A549 (cell line): Measurements from ENCODE around the gene CASP10. TPM values are rescaled to one million over a fixed set of nuclear protein-coding genes. Genes with fewer than 3 reads are reported as not detected.

Experiments
- ATAC-seq, 2 experiments: fragments of 200-7000 bp in 1 of 2; fragments of >200 bp in 1 of 2; cut with Nextera tagmentation in 1 of 2; cut with Tn5 transposase in 1 of 2; 3 replicates each; pipeline versions ENCODE4 v1.8.0 to v1.9.1; 2018 to 2020; ENCODE audit warnings: mild to moderate bottlenecking in 1 of 2, moderate library complexity in 1 of 2
- CTCF ChIA-PET: fragments of 300-600 bp; sonication (Branson Sonifier 250); formaldehyde crosslinking; extraction: SDS; loops from one replicate; lab custom pipeline; 2021; ENCODE audit warnings: antibody characterized with exemption, inconsistent platforms; lab: Yijun Ruan, JAX
- POLR2A ChIA-PET: fragments of 350-600 bp; formaldehyde crosslinking; extraction: SDS; loops from one replicate; lab custom pipeline; 2021; ENCODE audit warnings: antibody characterized with exemption, inconsistent platforms; lab: Yijun Ruan, JAX
- DNase-seq, 2 experiments: peaks; one replicate each; pipeline versions ENCODE4 v3.0.0 to v3.0.0-alpha.2; 2011 to 2016; ENCODE audit warnings: low read depth in 1 of 2, low spot score in 1 of 2
- FAIRE-seq: peaks from 2 replicates; lab custom pipeline; 2011; peaks lifted over from hg19 to GRCh38; lab: Jason Lieb, UNC
- H3K27ac ChIP-seq, 2 experiments: fragments of >200 bp; sonication (Bioruptor Twin); formaldehyde crosslinking; 3 replicates each; pipeline ENCODE4 v1.5.1; 2016 to 2017
- H3K4me1 ChIP-seq: fragments of >200 bp; sonication (Bioruptor Twin); formaldehyde crosslinking; 3 replicates; pipeline ENCODE4 v1.6.1; 2016
- H3K4me2 ChIP-seq: fragments of >200 bp; sonication (Bioruptor Twin); formaldehyde crosslinking; 3 replicates; pipeline ENCODE4 v1.6.1; 2016
- H3K4me3 ChIP-seq: fragments of >200 bp; sonication (Bioruptor Twin); formaldehyde crosslinking; 3 replicates; pipeline ENCODE4 v1.5.1; 2016
- H3K9me3 ChIP-seq: fragments of >200 bp; sonication (Bioruptor Twin); formaldehyde crosslinking; 3 replicates; pipeline ENCODE4 v1.6.1; 2016
- CHD4 ChIP-seq: fragments of 200-600 bp; sonication (generic); IDR thresholded peaks from 2 replicates; pipeline ENCODE4 v1.6.1; 2016; ENCODE audit warnings: antibody characterized with exemption, mild to moderate bottlenecking, borderline replicate concordance
- EHF ChIP-seq: fragments of 250-450 bp; sonication (Bioruptor Pico); IDR thresholded peaks from 2 replicates; pipeline ENCODE4 v1.5.0; 2020; ENCODE audit warnings: mild to moderate bottlenecking
- EHMT2 ChIP-seq: fragments of 200-600 bp; sonication (generic); IDR thresholded peaks from 2 replicates; pipeline ENCODE4 v1.6.1; 2016; ENCODE audit warnings: antibody characterized with exemption, low read depth, mild to moderate bottlenecking, moderate library complexity
- FOSB ChIP-seq: fragments of 250-450 bp; sonication (Bioruptor Pico); IDR thresholded peaks from 2 replicates; pipeline ENCODE4 v1.5.0; 2020; ENCODE audit warnings: mild to moderate bottlenecking, moderate library complexity
- FOXS1 ChIP-seq: fragments of 250-450 bp; sonication (Bioruptor Pico); IDR thresholded peaks from 2 replicates; pipeline ENCODE4 v1.5.0; 2020; ENCODE audit warnings: mild to moderate bottlenecking, moderate library complexity
- HDAC2 ChIP-seq: fragments of 200-600 bp; sonication (generic); IDR thresholded peaks from 2 replicates; pipeline ENCODE4 v1.6.1; 2016
- HEYL ChIP-seq: fragments of 250-450 bp; sonication (Bioruptor Pico); IDR thresholded peaks from 2 replicates; pipeline ENCODE4 v1.8.0; 2021; ENCODE audit warnings: mild to moderate bottlenecking, moderate library complexity
- HOXB5 ChIP-seq: fragments of 250-450 bp; sonication (Bioruptor Pico); IDR thresholded peaks from 2 replicates; pipeline ENCODE4 v1.5.0; 2020; ENCODE audit warnings: mild to moderate bottlenecking, moderate library complexity
- JUN ChIP-seq, 2 experiments: fragments of >200 bp; sonication (Bioruptor Twin); formaldehyde crosslinking; IDR thresholded peaks; 2 replicates in 1 of 2; 3 replicates in 1 of 2; pipeline ENCODE4 v1.6.1; 2016 to 2017
- MAZ ChIP-seq: fragments of 150-350 bp; IDR thresholded peaks from 2 replicates; pipeline ENCODE4 v1.6.1; 2014; ENCODE audit warnings: antibody characterized with exemption, low read depth, low read length, borderline replicate concordance
- NFE2L2 ChIP-seq: fragments of 150-350 bp; conservative IDR thresholded peaks from 2 replicates; pipeline ENCODE4 v1.6.1; 2014; ENCODE audit warnings: low read length
- NPAS2 ChIP-seq: fragments of 250-450 bp; sonication (Bioruptor Pico); IDR thresholded peaks from 2 replicates; pipeline ENCODE4 v1.8.0; 2022; ENCODE audit warnings: mild to moderate bottlenecking, moderate library complexity, borderline replicate concordance
- PHF8 ChIP-seq: fragments of 200-600 bp; sonication (generic); IDR thresholded peaks from 2 replicates; pipeline ENCODE4 v1.6.1; 2016; ENCODE audit warnings: low read depth, mild to moderate bottlenecking, antibody characterized with exemption, moderate library complexity, borderline replicate concordance
- POLR2A ChIP-seq: IDR thresholded peaks from 2 replicates; pipeline ENCODE4 v1.6.1; 2012; ENCODE audit warnings: mild to moderate bottlenecking, low read length
- RAD21 ChIP-seq, 2 experiments: fragments of >200 bp in 1 of 2; sonication (Bioruptor Twin) in 1 of 2; formaldehyde crosslinking in 1 of 2; IDR thresholded peaks in 1 of 2; conservative IDR thresholded peaks in 1 of 2; 2 replicates in 1 of 2; 3 replicates in 1 of 2; pipeline ENCODE4 v1.6.1; 2012 to 2018; ENCODE audit warnings: inconsistent platforms in 1 of 2
- RCOR1 ChIP-seq: fragments of 150-350 bp; IDR thresholded peaks from 2 replicates; pipeline ENCODE4 v1.6.1; 2014; ENCODE audit warnings: antibody characterized with exemption, low read length, low read depth
- RNF2 ChIP-seq: fragments of 200-600 bp; sonication (generic); IDR thresholded peaks from 2 replicates; pipeline ENCODE4 v1.6.1; 2016; ENCODE audit warnings: low read depth, mild to moderate bottlenecking, antibody characterized with exemption, moderate library complexity, borderline replicate concordance
- SMC3 ChIP-seq: fragments of >200 bp; sonication (Bioruptor Twin); formaldehyde crosslinking; IDR thresholded peaks from 3 replicates; pipeline ENCODE4 v1.6.1; 2018; ENCODE audit warnings: inconsistent platforms
- WGBS: methylation state at CpG from one replicate; pipeline ENCODE4 v1.1.6; 2017; ENCODE audit errors: missing lambda C conversion rate; 5-methylcytosine and 5-hydroxymethylcytosine counted together
- polyA plus RNA-seq, 4 experiments: library from polyadenylated mRNA; depleted of rRNA in 3 of 4; stranded (reverse); fragments of >200 nt; fragmentation: RNase III in 1 of 4; extraction: RNeasy Plus Mini Kit Qiagen cat#74134 plus additional on column Dnase treatment in 1 of 4; gene quantifications; 2 replicates in 3 of 4; 3 replicates in 1 of 4; pipeline ENCODE4 v1.2.3, GENCODE V29; 2011 to 2017
- TF ChIP-seq, protein P1 (sequence below): fragments of 250-450 bp; sonication (Bioruptor Pico); IDR thresholded peaks from 2 replicates; pipeline ENCODE4 v1.5.0; 2020; ENCODE audit warnings: low read depth, mild to moderate bottlenecking, moderate library complexity
- TF ChIP-seq, protein P2 (sequence below): fragments of >200 bp; sonication (Bioruptor Twin); formaldehyde crosslinking; IDR thresholded peaks from 3 replicates; pipeline ENCODE4 v1.5.1; 2016
- TF ChIP-seq, protein P3 (sequence below): IDR thresholded peaks from 2 replicates; pipeline ENCODE4 v1.6.1; 2012
- TF ChIP-seq, protein P4 (sequence below): fragments of 200-600 bp; sonication (generic); IDR thresholded peaks from 2 replicates; pipeline ENCODE4 v1.6.1; 2016; ENCODE audit warnings: antibody characterized with exemption, mild to moderate bottlenecking, moderate library complexity
- TF ChIP-seq, protein P5 (sequence below): IDR thresholded peaks from 2 replicates; pipeline ENCODE4 v1.6.1; 2012; ENCODE audit warnings: low read depth, borderline replicate concordance

The CASP10 gene
- polyA plus RNA-seq, 2 of the 4 experiments (the other 2 are of a cell fraction) = 3.0 to 6.5 TPM

DNA sequence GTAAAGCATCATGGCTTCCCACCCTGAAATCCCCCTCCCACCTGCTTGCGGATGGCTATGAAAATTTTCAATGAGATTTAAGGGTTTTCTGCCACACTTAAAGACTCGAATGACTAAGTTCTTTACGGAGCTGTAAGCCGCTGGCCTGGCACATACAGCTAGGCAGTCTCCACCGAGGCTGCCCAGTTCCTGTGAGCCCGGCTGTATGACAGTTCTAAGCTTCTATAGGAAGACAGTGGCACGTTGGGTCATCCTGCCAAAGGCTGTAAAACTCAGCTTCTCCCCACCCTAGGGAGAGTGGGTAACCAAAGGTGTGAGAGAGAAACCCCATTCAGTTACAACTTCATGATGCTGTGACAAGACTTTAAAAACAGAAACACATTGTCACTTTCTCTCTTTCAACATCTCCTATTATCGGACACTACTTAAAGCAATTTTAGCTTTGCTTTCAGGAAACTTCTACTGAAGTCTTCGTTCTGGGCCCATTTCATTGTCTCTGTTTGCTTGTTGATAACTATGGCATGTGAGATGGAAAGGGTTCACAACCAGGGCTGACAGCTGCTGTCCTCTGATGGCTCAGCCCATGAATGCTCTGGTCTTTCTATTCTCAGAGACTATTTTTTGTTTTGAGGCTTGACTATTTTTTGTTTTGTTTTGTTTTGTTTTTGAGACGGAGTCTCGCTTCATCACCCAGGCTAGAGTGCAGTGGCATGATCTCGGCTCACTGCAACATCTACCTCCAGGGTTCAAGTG lies 84.5 kb downstream of the CASP10 start:
- Histone ChIP-seq H3K4me1 (no peaks in the 10 kb centered on the region), H3K4me2 (no peak overlapping the region), H3K4me3 (no peak overlapping the region), H3K9me3 (no peaks in the 10 kb centered on the region), H3K27ac (no peak overlapping the region)
- ChIA-PET CTCF (no interaction called here), POLR2A (no interaction called here)
- no peak for TF ChIP-seq HEYL (CRISPR knock-in tag)
- TF ChIP-seq PHF8 = no peak
- TF ChIP-seq, protein P1, sequence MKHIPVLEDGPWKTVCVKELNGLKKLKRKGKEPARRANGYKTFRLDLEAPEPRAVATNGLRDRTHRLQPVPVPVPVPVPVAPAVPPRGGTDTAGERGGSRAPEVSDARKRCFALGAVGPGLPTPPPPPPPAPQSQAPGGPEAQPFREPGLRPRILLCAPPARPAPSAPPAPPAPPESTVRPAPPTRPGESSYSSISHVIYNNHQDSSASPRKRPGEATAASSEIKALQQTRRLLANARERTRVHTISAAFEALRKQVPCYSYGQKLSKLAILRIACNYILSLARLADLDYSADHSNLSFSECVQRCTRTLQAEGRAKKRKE (CRISPR knock-in tag) = no peak
- TF ChIP-seq EHMT2 = no peak
- no peak for TF ChIP-seq RAD21 (conservative IDR thresholded peaks at IDR 0.05 in 1 of 2, IDR thresholded peaks at IDR 0.05 in 1 of 2)
- no peak for TF ChIP-seq NFE2L2
- DNase-seq = no peak
- no peak for FAIRE-seq
- 91% methylated on average over 12 of the region's 12 CpGs for WGBS
- no peak for ATAC-seq

DNA sequence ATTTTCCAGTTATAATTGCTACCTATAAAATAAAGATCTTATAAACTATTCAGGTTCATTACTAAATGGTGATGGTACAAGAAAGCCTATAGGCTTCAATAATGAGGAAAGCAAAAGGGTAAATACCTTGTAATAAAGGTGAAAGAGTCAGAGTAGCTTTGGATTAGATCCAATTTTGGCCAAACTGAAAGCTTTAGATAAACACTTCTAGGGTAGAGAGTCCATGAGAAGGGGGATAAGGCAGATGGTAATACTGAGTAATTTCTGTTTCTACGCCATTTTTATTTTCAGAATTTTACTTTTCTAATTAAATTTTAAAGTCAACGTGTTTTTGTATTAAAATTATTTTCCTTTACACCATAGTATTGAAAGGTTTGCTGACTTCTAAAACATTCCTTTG lies 86.8 kb downstream of the CASP10 start:
- no peaks in the 10 kb centered on the region for H3K9me3 ChIP-seq
- H3K4me3 ChIP-seq = no peak overlapping the region
- no peak overlapping the region for H3K4me2 ChIP-seq
- no peak for TF ChIP-seq RNF2
- no peak for TF ChIP-seq POLR2A
- TF ChIP-seq SMC3 = no peak
- no peak for TF ChIP-seq JUN (IDR thresholded peaks at IDR 0.05)
- no peak for TF ChIP-seq MAZ
- TF ChIP-seq, protein P2, sequence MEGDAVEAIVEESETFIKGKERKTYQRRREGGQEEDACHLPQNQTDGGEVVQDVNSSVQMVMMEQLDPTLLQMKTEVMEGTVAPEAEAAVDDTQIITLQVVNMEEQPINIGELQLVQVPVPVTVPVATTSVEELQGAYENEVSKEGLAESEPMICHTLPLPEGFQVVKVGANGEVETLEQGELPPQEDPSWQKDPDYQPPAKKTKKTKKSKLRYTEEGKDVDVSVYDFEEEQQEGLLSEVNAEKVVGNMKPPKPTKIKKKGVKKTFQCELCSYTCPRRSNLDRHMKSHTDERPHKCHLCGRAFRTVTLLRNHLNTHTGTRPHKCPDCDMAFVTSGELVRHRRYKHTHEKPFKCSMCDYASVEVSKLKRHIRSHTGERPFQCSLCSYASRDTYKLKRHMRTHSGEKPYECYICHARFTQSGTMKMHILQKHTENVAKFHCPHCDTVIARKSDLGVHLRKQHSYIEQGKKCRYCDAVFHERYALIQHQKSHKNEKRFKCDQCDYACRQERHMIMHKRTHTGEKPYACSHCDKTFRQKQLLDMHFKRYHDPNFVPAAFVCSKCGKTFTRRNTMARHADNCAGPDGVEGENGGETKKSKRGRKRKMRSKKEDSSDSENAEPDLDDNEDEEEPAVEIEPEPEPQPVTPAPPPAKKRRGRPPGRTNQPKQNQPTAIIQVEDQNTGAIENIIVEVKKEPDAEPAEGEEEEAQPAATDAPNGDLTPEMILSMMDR = no peak
- TF ChIP-seq, protein P3, sequence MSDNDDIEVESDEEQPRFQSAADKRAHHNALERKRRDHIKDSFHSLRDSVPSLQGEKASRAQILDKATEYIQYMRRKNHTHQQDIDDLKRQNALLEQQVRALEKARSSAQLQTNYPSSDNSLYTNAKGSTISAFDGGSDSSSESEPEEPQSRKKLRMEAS = no peak
- no peak for TF ChIP-seq HDAC2
- no peak for TF ChIP-seq FOSB (CRISPR knock-in tag)
- TF ChIP-seq, protein P4, sequence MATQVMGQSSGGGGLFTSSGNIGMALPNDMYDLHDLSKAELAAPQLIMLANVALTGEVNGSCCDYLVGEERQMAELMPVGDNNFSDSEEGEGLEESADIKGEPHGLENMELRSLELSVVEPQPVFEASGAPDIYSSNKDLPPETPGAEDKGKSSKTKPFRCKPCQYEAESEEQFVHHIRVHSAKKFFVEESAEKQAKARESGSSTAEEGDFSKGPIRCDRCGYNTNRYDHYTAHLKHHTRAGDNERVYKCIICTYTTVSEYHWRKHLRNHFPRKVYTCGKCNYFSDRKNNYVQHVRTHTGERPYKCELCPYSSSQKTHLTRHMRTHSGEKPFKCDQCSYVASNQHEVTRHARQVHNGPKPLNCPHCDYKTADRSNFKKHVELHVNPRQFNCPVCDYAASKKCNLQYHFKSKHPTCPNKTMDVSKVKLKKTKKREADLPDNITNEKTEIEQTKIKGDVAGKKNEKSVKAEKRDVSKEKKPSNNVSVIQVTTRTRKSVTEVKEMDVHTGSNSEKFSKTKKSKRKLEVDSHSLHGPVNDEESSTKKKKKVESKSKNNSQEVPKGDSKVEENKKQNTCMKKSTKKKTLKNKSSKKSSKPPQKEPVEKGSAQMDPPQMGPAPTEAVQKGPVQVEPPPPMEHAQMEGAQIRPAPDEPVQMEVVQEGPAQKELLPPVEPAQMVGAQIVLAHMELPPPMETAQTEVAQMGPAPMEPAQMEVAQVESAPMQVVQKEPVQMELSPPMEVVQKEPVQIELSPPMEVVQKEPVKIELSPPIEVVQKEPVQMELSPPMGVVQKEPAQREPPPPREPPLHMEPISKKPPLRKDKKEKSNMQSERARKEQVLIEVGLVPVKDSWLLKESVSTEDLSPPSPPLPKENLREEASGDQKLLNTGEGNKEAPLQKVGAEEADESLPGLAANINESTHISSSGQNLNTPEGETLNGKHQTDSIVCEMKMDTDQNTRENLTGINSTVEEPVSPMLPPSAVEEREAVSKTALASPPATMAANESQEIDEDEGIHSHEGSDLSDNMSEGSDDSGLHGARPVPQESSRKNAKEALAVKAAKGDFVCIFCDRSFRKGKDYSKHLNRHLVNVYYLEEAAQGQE = no peak
- TF ChIP-seq FOXS1 = no peak
- no peak for TF ChIP-seq HOXB5 (CRISPR knock-in tag)
- no peak for TF ChIP-seq EHF
- TF ChIP-seq, protein P5, sequence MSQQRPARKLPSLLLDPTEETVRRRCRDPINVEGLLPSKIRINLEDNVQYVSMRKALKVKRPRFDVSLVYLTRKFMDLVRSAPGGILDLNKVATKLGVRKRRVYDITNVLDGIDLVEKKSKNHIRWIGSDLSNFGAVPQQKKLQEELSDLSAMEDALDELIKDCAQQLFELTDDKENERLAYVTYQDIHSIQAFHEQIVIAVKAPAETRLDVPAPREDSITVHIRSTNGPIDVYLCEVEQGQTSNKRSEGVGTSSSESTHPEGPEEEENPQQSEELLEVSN = no peak
- no peak for TF ChIP-seq RCOR1
- TF ChIP-seq NPAS2 (CRISPR knock-in tag) = no peak
- TF ChIP-seq CHD4 = no peak
- TF ChIP-seq, protein P1 (CRISPR knock-in tag) = no peak
- ATAC-seq = no peak
- WGBS = 92% methylated on average over 2 of the region's 2 CpGs
- H3K4me1 ChIP-seq = no peaks in the 10 kb centered on the region
- ChIA-PET CTCF (interaction anchor here (0.6 kb wide), 1 partner anchor 54 kb away, joined by 3 read pairs; no protein-coding TSS in a partner anchor), POLR2A (no interaction called here)
- FAIRE-seq = no peak
- H3K27ac ChIP-seq = no peak overlapping the region
- DNase-seq = no peak
